Activated CD4-positive, alpha-beta memory T cell treated with anti-CD3 and anti-CD28 coated beads, Interleukin-2, amount 10 ng/mL, durations not matched to agents 7 days and 5 days (primary cell): Measurements from ENCODE around the gene RUNX2. TPM values are rescaled to one million over a fixed set of nuclear protein-coding genes. Genes with fewer than 3 reads are reported as not detected.

Experiments
- CTCF ChIA-PET: fragments of 350-600 bp; sonication (Branson Sonifier 250); formaldehyde crosslinking; loops from one replicate; lab custom pipeline; 2021; ENCODE audit warnings: antibody characterized with exemption, inconsistent platforms; lab: Charles Lee
- POLR2A ChIA-PET: fragments of 350-600 bp; sonication (Branson Sonifier 250); formaldehyde crosslinking; loops from one replicate; lab custom pipeline; 2021; ENCODE audit warnings: antibody characterized with exemption; lab: Charles Lee
- DNase-seq: peaks from one replicate; pipeline ENCODE4 v3.0.0-alpha.2; 2020
- H3K27ac Mint-ChIP-seq: one replicate; pipeline ENCODE4 v1.8.0; 2021; ENCODE audit warnings: mild to moderate bottlenecking, mixed read lengths
- H3K27me3 Mint-ChIP-seq: one replicate; pipeline ENCODE4 v1.8.0; 2021; ENCODE audit warnings: mixed read lengths
- H3K36me3 Mint-ChIP-seq: one replicate; pipeline ENCODE4 v1.8.0; 2021; ENCODE audit warnings: low read depth, mixed read lengths
- H3K4me1 Mint-ChIP-seq: one replicate; pipeline ENCODE4 v1.8.0; 2021; ENCODE audit warnings: mixed read lengths
- H3K4me3 Mint-ChIP-seq: one replicate; pipeline ENCODE4 v1.8.0; 2021; ENCODE audit warnings: mild to moderate bottlenecking, mixed read lengths
- H3K9me3 Mint-ChIP-seq: one replicate; pipeline ENCODE4 v1.8.0; 2021; ENCODE audit warnings: mixed read lengths
- total RNA-seq, 2 experiments: library from RNA; stranded (reverse); gene quantifications; one replicate each; pipeline ENCODE4 v1.2.3, GENCODE V29; 2021

The RUNX2 gene
- total RNA-seq, 2 experiments from 2014 or later: 42.2 to 43.4 TPM

GRCh38 chr6:45310118-45310788 is 17.9 kb upstream of the RUNX2 start:
- Mint-ChIP-seq H3K4me3 (no peak overlapping the region), H3K27ac (peak overlapping the region; percentile 67), H3K36me3 (peaks cover 44% of the 10 kb centered on the region), H3K27me3 (no peaks in the 10 kb centered on the region), H3K4me1 (peaks cover 28% of the 10 kb centered on the region), H3K9me3 (peaks cover 15% of the 10 kb centered on the region)
- peak; percentile 28 for DNase-seq
- ChIA-PET POLR2A (interaction anchor here (0.8 to 1.1 kb wide), 2 partner anchors 68 kb away, joined by 3 read pairs; partner anchors contain the start of gene SUPT3H), CTCF (interaction anchor here (0.7 kb wide), 1 partner anchor 655 kb away, joined by 3 read pairs; no protein-coding TSS in a partner anchor)

- Mint-ChIP-seq H3K27ac (no peak overlapping the region), H3K9me3 (peaks cover 4% of the 10 kb centered on the region), H3K4me1 (peaks cover 27% of the 10 kb centered on the region), H3K4me3 (no peak overlapping the region), H3K36me3 (peaks cover 20% of the 10 kb centered on the region), H3K27me3 (no peaks in the 10 kb centered on the region)
- no peak for DNase-seq
- ChIA-PET CTCF (no interaction called here), POLR2A (no interaction called here)
These were observed 14.0 kb upstream of the RUNX2 start for GRCh38 chr6:45314146-45314545.

- Mint-ChIP-seq H3K4me3 (no peak overlapping the region), H3K9me3 (no peaks in the 10 kb centered on the region), H3K4me1 (peaks cover 16% of the 10 kb centered on the region), H3K27ac (no peak overlapping the region), H3K27me3 (no peaks in the 10 kb centered on the region), H3K36me3 (no peaks in the 10 kb centered on the region)
- ChIA-PET POLR2A (no interaction called here), CTCF (no interaction called here)
- no peak for DNase-seq
These were observed 7.8 kb upstream of the RUNX2 start for GRCh38 chr6:45320349-45320748.

DNA sequence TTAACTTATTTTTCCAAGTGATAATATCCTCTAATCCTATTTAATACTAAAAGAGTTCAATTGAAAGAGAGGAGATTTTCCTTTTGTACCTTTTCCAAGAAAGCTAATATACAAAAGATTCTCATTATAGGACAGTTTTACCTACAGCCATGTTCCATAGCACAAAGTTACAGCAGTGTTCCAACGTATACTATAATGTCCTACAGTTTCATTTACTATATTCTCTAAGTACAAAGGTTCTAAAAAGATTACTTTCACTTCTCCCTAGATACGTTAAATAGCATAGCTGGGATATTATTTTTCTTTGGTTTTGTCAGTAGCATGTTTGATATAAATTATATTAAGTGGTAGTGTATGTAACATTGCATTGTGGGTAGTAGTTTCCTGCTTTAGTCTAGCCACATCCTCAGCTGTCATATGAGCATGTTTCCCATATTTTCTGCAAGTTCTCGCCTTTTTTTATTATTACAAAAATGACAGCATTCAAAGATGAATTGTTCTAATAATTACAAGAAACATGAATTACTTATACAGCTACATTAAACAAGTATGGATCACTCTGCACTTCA is 4.4 kb upstream of the RUNX2 start:
- no peaks in the 10 kb centered on the region for H3K36me3 Mint-ChIP-seq
- H3K9me3 Mint-ChIP-seq: no peaks in the 10 kb centered on the region
- H3K4me3 Mint-ChIP-seq: no peak overlapping the region
- no peak for DNase-seq
- ChIA-PET CTCF (interaction anchor here (0.8 kb wide), 1 partner anchor 391 kb away, joined by 3 read pairs; no protein-coding TSS in a partner anchor), POLR2A (interaction anchor here (1.4 kb wide), 1 partner anchor 54 kb away, joined by 7 read pairs; the partner anchor contains the start of gene SUPT3H)
- peaks cover 27% of the 10 kb centered on the region for H3K4me1 Mint-ChIP-seq
- H3K27me3 Mint-ChIP-seq: no peaks in the 10 kb centered on the region
- H3K27ac Mint-ChIP-seq: no peak overlapping the region

DNA sequence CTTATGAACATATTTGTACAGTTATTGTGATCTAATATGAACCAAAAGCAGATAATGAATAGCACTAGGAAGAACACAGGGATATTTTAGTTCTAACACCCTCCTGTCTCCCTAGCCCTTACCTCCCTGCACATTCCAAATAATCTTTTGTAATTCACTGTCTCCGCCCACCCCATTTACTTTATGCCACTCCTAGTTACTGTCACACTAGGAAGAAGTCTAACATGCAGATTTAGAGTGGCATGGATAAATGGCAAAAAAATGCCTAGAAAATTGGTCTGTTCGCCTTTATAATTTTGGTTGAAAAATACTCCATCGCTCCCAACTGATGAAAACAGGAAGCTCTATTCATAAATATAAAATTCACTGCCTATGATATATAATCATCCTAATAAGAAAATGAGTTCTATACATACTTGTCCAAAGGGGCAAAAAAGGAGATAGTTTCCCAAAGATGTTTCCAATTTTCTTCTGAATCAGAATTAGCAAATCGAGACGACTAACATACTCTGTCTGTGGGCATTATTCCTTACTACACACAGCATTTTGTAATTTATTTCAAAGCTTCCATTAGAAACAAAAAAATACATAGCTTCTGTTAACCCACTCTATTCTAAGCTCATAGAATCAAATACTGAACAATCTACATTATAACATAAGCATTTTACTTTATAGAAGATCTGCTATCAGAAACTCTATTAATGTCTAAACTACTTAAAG is 1.3 kb upstream of the RUNX2 start:
- no peak for DNase-seq
- no peaks in the 10 kb centered on the region for H3K36me3 Mint-ChIP-seq
- H3K4me3 Mint-ChIP-seq: no peak overlapping the region
- no peak overlapping the region for H3K27ac Mint-ChIP-seq
- ChIA-PET POLR2A (no interaction called here), CTCF (no interaction called here)
- H3K4me1 Mint-ChIP-seq: peaks cover 24% of the 10 kb centered on the region
- H3K9me3 Mint-ChIP-seq: no peaks in the 10 kb centered on the region
- no peaks in the 10 kb centered on the region for H3K27me3 Mint-ChIP-seq

DNA sequence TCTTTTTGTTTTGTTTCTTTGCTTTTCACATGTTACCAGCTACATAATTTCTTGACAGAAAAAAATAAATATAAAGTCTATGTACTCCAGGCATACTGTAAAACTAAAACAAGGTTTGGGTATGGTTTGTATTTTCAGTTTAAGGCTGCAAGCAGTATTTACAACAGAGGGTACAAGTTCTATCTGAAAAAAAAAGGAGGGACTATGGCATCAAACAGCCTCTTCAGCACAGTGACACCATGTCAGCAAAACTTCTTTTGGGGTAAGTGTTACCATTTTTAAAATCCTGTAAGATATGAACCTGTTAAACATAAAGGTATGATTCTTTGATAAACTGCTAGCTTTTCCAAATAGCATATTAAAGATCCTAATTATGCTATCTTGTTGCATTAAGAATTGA is 393 bp downstream of the RUNX2 start:
- POLR2A ChIA-PET: no interaction called here
- H3K36me3 Mint-ChIP-seq: no peaks in the 10 kb centered on the region
- H3K27ac Mint-ChIP-seq: no peak overlapping the region
- peaks cover 20% of the 10 kb centered on the region for H3K4me1 Mint-ChIP-seq
- no peaks in the 10 kb centered on the region for H3K27me3 Mint-ChIP-seq
- H3K9me3 Mint-ChIP-seq: no peaks in the 10 kb centered on the region
- CTCF ChIA-PET: interaction anchor here (1.4 kb wide), 1 partner anchor 386 kb away, joined by 4 read pairs; no protein-coding TSS in a partner anchor
- no peak overlapping the region for H3K4me3 Mint-ChIP-seq
- DNase-seq: no peak

GRCh38 chr6:45344900-45345299 is 16.8 kb downstream of the RUNX2 start:
- H3K27ac Mint-ChIP-seq: no peak overlapping the region
- no peak overlapping the region for H3K4me3 Mint-ChIP-seq
- H3K9me3 Mint-ChIP-seq: no peaks in the 10 kb centered on the region
- no peak for DNase-seq
- H3K4me1 Mint-ChIP-seq: no peaks in the 10 kb centered on the region
- peaks cover 4% of the 10 kb centered on the region for H3K36me3 Mint-ChIP-seq
- POLR2A ChIA-PET: no interaction called here
- no peaks in the 10 kb centered on the region for H3K27me3 Mint-ChIP-seq
- CTCF ChIA-PET: no interaction called here

GRCh38 chr6:45350186-45350710 is 22.1 kb downstream of the RUNX2 start:
- H3K27ac Mint-ChIP-seq: no peak overlapping the region
- POLR2A ChIA-PET: interaction anchor here (2.2 kb wide), 1 partner anchor 27 kb away, joined by 6 read pairs; the partner anchor contains the start of gene SUPT3H
- no peaks in the 10 kb centered on the region for H3K27me3 Mint-ChIP-seq
- CTCF ChIA-PET: no interaction called here
- no peaks in the 10 kb centered on the region for H3K9me3 Mint-ChIP-seq
- peaks cover 4% of the 10 kb centered on the region for H3K4me1 Mint-ChIP-seq
- no peak for DNase-seq
- H3K36me3 Mint-ChIP-seq: no peaks in the 10 kb centered on the region
- no peak overlapping the region for H3K4me3 Mint-ChIP-seq

- H3K9me3 Mint-ChIP-seq: no peaks in the 10 kb centered on the region
- H3K36me3 Mint-ChIP-seq: no peaks in the 10 kb centered on the region
- H3K27ac Mint-ChIP-seq: no peak overlapping the region
- no peaks in the 10 kb centered on the region for H3K27me3 Mint-ChIP-seq
- CTCF ChIA-PET: no interaction called here
- POLR2A ChIA-PET: interaction anchor here (2.2 kb wide), 1 partner anchor 27 kb away, joined by 6 read pairs; the partner anchor contains the start of gene SUPT3H
- H3K4me3 Mint-ChIP-seq: no peak overlapping the region
- no peak for DNase-seq
- H3K4me1 Mint-ChIP-seq: peaks cover 4% of the 10 kb centered on the region
These were observed 22.9 kb downstream of the RUNX2 start for GRCh38 chr6:45351076-45351475.

- H3K4me3 Mint-ChIP-seq: no peak overlapping the region
- no peaks in the 10 kb centered on the region for H3K27me3 Mint-ChIP-seq
- ChIA-PET CTCF (no interaction called here), POLR2A (interaction anchor here (2.2 kb wide), 1 partner anchor 26 kb away, joined by 6 read pairs; the partner anchor contains the start of gene SUPT3H)
- peaks cover 4% of the 10 kb centered on the region for H3K4me1 Mint-ChIP-seq
- H3K9me3 Mint-ChIP-seq: no peaks in the 10 kb centered on the region
- H3K36me3 Mint-ChIP-seq: no peaks in the 10 kb centered on the region
- DNase-seq: no peak
- no peak overlapping the region for H3K27ac Mint-ChIP-seq
These were observed 23.5 kb downstream of the RUNX2 start for GRCh38 chr6:45351667-45352066.

GRCh38 chr6:45353654-45354053 is 25.5 kb downstream of the RUNX2 start:
- H3K27me3 Mint-ChIP-seq: no peaks in the 10 kb centered on the region
- no peak overlapping the region for H3K4me3 Mint-ChIP-seq
- no peaks in the 10 kb centered on the region for H3K36me3 Mint-ChIP-seq
- no peak for DNase-seq
- no peaks in the 10 kb centered on the region for H3K9me3 Mint-ChIP-seq
- POLR2A ChIA-PET: no interaction called here
- no peak overlapping the region for H3K27ac Mint-ChIP-seq
- CTCF ChIA-PET: no interaction called here
- H3K4me1 Mint-ChIP-seq: peaks cover 4% of the 10 kb centered on the region

- no peak for DNase-seq
- Mint-ChIP-seq H3K9me3 (no peaks in the 10 kb centered on the region), H3K27me3 (no peaks in the 10 kb centered on the region), H3K36me3 (peaks cover 2% of the 10 kb centered on the region), H3K4me3 (no peak overlapping the region), H3K27ac (no peak overlapping the region), H3K4me1 (no peaks in the 10 kb centered on the region)
- ChIA-PET POLR2A (no interaction called here), CTCF (interaction anchor here (1.0 kb wide), 1 partner anchor 13 kb away, joined by 5 read pairs; the partner anchor contains the start of gene SUPT3H)
These were observed 36.3 kb downstream of the RUNX2 start for GRCh38 chr6:45364466-45364865.

DNA sequence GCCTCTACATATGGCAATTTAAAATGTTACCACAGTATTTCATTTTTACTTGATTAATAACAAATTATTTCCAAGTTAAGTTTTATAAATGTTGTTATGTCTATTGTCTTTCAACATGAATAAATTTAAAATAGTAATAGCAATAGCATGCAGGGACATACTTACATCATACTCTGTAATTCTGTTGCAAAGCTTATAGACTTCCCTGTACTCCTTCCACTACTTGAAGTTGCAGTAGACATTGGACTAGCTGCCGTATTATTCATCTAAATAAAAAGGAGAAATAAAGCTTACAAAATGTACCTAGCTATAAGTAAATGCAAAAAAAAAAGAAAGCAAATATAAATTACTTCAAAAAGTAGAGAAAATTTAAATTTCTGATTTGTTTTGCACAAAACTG is 36.9 kb downstream of the RUNX2 start:
- H3K4me1 Mint-ChIP-seq: no peaks in the 10 kb centered on the region
- no peak overlapping the region for H3K4me3 Mint-ChIP-seq
- H3K27ac Mint-ChIP-seq: no peak overlapping the region
- CTCF ChIA-PET: interaction anchor here (1.0 to 1.6 kb wide), 2 partner anchors 12 to 558 kb away, joined by 3 to 5 read pairs; partner anchors contain the start of gene SUPT3H
- peaks cover 2% of the 10 kb centered on the region for H3K36me3 Mint-ChIP-seq
- no peaks in the 10 kb centered on the region for H3K27me3 Mint-ChIP-seq
- DNase-seq: no peak
- POLR2A ChIA-PET: no interaction called here
- H3K9me3 Mint-ChIP-seq: no peaks in the 10 kb centered on the region
